ENCODE measurements around the gene ZFYVE9.

The ZFYVE9 gene

DNA sequence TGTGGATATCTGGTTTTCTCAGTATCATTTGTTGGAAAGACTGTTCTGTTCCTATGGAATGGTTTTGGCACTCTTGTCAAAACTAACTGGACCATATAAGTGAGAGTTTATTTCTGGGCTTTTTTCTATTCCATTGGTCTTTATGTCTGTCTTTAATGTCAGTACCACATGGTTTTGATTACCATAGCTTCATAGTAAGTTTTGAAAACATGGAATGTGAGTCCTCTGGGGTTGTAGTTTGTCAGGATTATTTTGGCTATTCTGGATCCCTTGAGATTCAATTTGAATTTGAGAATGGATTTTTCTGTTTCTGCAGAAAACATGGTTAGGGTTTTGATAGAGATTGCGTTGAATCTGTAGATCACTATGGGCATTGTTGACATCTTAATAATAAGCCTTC is 107.9 kb downstream of the ZFYVE9 start:
- no peak for DNase-seq (ENCODE audit: low read depth)

DNA sequence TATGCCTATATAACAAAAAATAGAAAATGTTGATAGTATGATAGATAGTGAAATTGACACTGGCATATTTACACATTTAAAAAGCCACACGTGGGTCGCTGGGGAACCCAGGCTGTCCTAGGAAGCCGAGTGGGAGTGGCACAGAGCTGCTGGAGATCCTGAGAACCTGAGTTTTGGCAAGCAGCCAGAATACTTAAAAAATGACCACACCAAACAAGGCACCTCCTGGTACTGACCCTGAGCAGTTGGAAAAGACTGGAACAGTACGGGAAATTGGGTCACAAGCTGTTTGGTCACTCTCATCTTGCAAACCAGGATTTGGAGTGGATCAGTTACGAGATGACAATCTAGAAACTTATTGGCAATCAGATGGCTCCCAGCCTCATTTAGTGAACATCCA is 111.5 kb downstream of the ZFYVE9 start:
- no peak for DNase-seq (ENCODE audit: low read depth)

DNA sequence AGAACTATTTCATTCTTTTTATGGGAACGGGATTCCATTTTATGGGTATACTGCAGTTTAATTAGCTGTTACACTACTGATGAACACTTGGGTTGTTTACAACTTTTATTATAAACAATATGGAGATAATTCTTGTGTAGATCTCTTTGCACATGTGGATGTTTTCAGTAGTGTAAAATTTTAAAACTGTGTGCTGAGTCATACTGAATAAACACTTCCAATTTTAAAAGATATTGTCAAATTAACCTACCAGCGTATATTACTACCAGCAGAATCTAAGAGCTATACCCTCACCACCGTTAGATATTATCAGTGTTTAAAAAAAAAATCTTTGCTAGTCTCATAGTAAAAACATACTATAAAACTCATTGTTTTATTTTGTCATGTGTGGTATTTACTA is 118.0 kb downstream of the ZFYVE9 start:
- no peak for DNase-seq (ENCODE audit: low read depth)

DNA sequence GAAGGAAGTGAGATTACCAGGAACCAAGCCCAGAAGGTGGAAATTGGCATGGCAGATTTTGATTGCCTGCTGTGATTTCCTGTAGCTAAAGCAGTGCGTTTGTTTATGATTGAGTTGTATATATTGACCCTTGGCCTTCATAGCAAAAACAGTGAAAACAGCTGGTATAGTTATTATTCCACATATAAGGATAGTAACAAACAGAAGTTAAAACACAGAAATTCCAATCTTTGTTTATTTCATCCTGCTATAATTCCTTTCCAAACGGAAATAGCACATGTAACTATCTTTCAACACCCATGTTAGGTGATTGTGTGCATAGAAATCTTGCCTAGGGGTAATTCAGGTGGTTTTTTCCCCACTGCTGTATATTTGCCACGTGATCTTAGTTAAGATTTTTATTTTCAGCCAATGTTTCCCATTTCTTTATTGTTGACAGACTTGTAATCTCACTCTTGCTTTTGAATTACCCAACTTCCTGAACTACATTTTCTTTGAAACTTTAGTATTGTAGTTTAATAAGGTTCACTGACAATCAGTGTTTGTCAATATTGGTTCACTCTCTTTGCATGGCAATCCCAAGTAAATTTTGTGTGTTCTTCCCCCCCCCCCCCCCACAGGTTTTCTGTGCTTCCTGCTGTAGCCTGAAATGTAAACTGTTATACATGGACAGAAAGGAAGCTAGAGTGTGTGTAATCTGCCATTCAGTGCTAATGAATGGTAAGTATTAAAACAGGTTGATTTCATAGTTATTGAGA is 121.4 kb downstream of the ZFYVE9 start:
- DNase-seq (ENCODE audit: low read depth) = no peak

GRCh38 chr1:52264530-52265115 is 122.7 kb downstream of the ZFYVE9 start:
- DNase-seq (ENCODE audit: low read depth) = no peak

DNA sequence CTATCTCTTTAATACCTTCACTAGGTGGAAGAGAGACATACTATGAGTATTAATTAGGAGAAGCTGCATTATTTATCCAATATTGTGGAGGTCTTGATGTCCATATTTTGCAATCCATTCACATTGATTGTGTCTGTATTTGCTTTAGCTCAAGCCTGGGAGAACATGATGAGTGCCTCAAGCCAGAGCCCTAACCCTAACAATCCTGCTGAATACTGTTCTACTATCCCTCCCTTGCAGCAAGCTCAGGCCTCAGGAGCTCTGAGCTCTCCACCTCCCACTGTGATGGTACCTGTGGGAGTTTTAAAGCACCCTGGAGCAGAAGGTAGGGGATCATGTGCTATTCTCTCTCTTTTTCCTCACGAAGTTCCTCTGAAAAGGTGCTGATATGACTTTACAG is 124.6 kb downstream of the ZFYVE9 start:
- DNase-seq (ENCODE audit: low read depth) = no peak

- DNase-seq (ENCODE audit: low read depth) = no peak
Observed at GRCh38 chr1:52268372-52268771, 126.5 kb downstream of the ZFYVE9 start.

DNA sequence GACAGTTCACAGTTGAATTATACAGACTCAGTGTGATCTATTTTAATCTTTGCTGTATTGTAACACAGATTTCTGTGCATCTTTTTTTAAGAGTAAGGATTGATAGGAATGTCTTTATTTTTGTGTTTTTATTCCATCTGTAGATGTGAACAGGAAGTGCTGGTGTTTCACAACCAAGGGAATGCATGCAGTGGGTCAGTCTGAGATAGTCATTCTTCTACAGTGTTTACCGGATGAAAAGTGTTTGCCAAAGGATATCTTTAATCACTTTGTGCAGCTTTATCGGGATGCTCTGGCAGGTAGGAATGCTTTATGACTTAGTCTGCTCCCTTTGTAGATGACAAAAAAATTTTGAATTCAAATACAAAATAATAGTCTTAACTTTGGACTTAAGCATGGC is 139.6 kb downstream of the ZFYVE9 start:
- DNase-seq (ENCODE audit: low read depth) = no peak

- DNase-seq (ENCODE audit: low read depth) = no peak
Observed at GRCh38 chr1:52288286-52288685, 146.4 kb downstream of the ZFYVE9 start.

GRCh38 chr1:52294580-52294979 is 152.7 kb downstream of the ZFYVE9 start:
- DNase-seq (ENCODE audit: low read depth) = no peak

GRCh38 chr1:52296345-52296744 is 154.5 kb downstream of the ZFYVE9 start:
- no peak for DNase-seq (ENCODE audit: low read depth)

DNA sequence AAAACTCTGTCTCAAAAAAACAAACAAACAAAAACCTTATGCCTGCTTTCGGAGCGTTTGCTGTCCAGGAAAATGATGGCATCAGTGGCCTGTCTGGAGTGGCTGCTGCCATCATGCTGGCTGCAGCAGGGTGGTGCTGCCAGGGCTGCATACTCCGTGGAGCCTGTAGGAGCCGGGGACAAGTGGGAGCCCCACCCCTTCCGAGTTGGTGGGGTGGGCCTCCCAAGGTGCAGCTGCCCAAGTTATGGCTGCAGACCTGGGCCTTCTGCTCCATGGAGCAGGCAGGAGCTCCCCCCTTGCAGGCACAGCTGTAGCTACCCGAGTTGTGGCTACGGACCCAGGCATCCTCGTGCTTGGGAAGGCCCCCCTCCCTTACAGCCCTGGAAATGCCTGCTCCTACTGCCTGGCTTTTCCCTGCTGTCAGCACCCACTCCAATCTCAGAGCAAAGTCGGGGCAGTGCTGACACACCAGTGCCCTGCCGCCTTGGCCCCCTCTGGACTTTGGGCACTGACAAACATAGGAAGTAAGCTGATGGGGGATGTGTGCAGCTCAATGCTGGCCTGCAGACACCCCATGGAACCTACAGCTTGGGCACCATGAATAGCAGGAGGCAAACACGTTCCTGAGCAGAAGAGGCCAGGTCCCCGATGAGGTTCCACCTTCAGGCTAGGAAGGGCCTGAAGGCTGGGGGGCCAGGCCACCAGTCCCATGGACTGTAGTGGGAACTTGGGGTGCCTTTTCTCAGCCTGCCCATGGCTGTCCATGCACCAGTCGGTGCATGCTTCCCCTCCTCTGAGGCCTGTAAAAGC is 163.7 kb downstream of the ZFYVE9 start:
- DNase-seq (ENCODE audit: low read depth) = no peak

DNA sequence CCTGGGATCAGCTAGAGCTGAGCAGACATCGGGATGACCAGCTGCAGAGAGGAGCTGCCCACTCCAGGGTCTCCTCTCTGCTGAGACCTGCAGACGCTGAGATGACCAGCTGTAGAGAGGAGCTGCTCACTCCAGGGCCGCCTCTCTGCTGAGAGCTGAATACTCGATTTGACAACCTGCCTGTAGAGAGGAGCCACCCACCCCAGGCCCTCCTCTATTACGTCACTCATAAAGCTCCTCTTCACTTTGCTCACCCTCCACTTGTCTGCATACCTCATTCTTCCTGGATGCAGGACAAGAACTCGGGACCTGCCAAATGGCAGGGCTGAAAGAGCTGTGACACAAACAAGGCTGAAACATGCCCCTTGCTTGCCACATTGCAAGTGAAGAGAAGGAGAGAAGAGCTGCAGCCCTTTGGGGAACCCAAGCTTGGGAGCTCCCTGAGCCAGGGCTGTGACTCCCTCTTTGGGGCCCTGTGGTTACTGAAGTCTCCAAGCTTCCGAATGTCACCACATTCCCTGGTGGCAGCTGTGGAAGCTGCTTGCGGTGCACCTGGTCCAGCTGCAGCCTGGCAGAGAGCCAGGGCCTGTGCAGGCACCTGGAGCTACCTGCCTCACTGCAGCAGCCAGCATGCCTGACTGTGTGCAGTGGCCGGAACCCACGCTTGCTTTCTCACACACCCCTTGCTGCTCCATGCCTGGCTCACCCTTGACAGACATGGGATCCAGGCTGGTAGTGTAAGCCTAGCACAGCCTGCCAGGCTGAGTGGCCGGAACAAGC is 164.5 kb downstream of the ZFYVE9 start:
- DNase-seq (ENCODE audit: low read depth) = no peak

GRCh38 chr1:52321061-52321460 is 179.2 kb downstream of the ZFYVE9 start:
- DNase-seq (ENCODE audit: low read depth) = no peak

GRCh38 chr1:52323731-52324130 is 181.8 kb downstream of the ZFYVE9 start:
- DNase-seq (ENCODE audit: low read depth) = no peak

DNA sequence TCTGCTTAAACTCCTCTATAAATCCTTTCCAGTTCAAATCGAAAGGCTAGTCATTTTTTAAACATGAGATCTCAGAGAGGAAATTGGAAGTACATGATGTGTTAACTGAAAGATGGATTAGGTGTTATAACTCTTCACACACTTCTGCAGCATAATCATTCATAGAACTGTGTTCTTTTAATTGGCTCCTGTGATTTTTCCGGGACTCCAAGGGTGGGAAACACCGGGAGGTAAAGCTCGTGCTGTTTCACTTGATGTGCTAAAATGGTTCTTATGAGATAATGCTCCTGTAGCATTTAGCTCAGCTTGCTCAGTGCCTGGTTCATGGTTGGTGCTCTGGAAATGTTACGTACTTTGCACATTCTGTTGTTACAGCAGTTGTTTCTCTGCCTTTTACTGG is 183.9 kb downstream of the ZFYVE9 start:
- DNase-seq (ENCODE audit: low read depth) = no peak

- no peak for DNase-seq (ENCODE audit: low read depth)
Observed at GRCh38 chr1:52328615-52329014, 186.7 kb downstream of the ZFYVE9 start.

- no peak for DNase-seq (ENCODE audit: low read depth)
Observed at GRCh38 chr1:52332411-52332810, 190.5 kb downstream of the ZFYVE9 start.

GRCh38 chr1:52334906-52335528 is 193.1 kb downstream of the ZFYVE9 start:
- DNase-seq (ENCODE audit: low read depth) = no peak

DNA sequence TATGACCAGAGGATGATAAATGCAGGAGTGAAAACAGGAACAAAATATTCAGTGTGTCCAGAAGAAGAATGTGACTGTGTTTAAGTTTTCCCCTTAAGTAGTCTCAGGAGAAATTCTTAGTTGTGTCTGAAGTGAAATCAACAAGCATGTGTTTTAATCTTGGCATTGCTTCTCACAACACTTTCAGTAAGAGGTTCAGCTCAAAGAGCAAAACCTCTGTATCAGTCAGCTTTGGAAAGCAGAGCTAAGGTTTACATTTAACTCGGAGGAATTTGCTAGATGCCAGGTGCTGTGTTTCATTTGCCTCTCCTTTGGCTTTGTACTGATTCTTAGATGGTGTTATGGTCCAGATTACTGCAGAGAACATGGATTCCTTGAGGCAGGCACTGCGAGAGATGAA is 195.6 kb downstream of the ZFYVE9 start:
- no peak for DNase-seq (ENCODE audit: low read depth)

- DNase-seq (ENCODE audit: low read depth) = no peak
Observed at GRCh38 chr1:52341655-52342260, 199.9 kb downstream of the ZFYVE9 start.
